ENCODE data around the gene TM9SF2. TPM values are rescaled to one million over a fixed set of nuclear protein-coding genes. Genes with fewer than 3 reads are reported as not detected.

Gene TM9SF2
- total RNA-seq, 4 donors from 2014 or later: 185 to 207 (median 200) TPM

DNA sequence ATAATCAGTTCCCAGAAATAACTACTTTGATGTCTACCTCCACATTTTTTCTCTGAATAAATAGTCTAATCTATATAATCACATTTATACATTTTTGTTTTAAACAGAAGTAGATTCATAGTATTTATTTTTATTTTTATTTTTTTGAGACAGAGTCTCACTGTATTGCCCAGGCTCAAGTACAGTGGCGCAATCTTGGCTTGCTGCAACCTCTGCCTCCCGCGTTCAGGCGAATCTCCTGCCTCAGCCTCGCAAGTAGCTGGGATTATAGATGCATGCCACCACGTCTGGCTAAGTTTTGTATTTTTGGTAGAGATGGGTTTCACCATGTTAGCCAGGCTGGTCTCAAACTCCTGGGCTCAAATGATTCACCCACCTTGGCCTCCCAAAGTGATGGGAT, 16.7 kb downstream of the TM9SF2 start:
- Histone ChIP-seq H3K9me3 (no peaks in the 10 kb centered on the region), H3K36me3 (peaks cover 26 to 27% of the 10 kb centered on the region in 2 donors), H3K27ac (no peak overlapping the region), H3K4me1 (peaks cover 9 to 12% of the 10 kb centered on the region in 2 donors), H3K27me3 (no peaks in the 10 kb centered on the region), H3K4me3 (replicated peaks in 1 of 3) (no peak overlapping the region)
- intact Hi-C loops (cut with DNase I): no loop called here
- 97% methylated on average over 6 of the region's 6 CpGs for WGBS, 2 donors
- TF ChIP-seq POLR2A (IDR thresholded peaks at IDR 0.05): no peak
- TF ChIP-seq, protein P1, sequence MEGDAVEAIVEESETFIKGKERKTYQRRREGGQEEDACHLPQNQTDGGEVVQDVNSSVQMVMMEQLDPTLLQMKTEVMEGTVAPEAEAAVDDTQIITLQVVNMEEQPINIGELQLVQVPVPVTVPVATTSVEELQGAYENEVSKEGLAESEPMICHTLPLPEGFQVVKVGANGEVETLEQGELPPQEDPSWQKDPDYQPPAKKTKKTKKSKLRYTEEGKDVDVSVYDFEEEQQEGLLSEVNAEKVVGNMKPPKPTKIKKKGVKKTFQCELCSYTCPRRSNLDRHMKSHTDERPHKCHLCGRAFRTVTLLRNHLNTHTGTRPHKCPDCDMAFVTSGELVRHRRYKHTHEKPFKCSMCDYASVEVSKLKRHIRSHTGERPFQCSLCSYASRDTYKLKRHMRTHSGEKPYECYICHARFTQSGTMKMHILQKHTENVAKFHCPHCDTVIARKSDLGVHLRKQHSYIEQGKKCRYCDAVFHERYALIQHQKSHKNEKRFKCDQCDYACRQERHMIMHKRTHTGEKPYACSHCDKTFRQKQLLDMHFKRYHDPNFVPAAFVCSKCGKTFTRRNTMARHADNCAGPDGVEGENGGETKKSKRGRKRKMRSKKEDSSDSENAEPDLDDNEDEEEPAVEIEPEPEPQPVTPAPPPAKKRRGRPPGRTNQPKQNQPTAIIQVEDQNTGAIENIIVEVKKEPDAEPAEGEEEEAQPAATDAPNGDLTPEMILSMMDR (IDR thresholded peaks at IDR 0.05): no peak
- no peak for DNase-seq

DNA sequence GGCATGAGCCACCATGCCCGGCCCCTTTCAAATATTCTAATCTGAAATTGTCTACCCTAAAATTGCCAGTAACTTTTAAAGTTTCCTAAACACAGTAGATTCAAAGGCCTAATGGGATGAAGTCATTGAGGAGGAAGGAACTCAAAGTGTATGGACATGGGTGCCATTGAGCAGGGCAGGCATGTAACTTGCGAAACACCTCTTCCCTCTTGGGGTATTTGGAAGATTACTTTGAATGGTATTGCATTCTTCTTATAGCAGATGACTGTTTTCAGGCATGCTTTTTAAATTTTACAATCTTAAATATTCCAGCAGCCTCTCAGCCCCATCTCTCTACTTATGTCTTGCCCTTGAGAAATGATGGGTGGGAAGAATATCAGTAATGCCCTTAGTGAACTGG, 21.0 kb downstream of the TM9SF2 start:
- Histone ChIP-seq H3K4me3 (replicated peaks in 1 of 3) (no peak overlapping the region), H3K27ac (no peak overlapping the region), H3K9me3 (no peaks in the 10 kb centered on the region), H3K36me3 (peaks cover 26 to 27% of the 10 kb centered on the region in 2 donors), H3K27me3 (no peaks in the 10 kb centered on the region), H3K4me1 (no peaks in the 10 kb centered on the region)
- WGBS, 2 donors: 93 to 100% methylated on average over 2 of the region's 2 CpGs
- intact Hi-C loops (cut with DNase I): no loop called here
- TF ChIP-seq, protein P1 (IDR thresholded peaks at IDR 0.05): no peak
- no peak for TF ChIP-seq POLR2A (IDR thresholded peaks at IDR 0.05)
- DNase-seq: no peak

DNA sequence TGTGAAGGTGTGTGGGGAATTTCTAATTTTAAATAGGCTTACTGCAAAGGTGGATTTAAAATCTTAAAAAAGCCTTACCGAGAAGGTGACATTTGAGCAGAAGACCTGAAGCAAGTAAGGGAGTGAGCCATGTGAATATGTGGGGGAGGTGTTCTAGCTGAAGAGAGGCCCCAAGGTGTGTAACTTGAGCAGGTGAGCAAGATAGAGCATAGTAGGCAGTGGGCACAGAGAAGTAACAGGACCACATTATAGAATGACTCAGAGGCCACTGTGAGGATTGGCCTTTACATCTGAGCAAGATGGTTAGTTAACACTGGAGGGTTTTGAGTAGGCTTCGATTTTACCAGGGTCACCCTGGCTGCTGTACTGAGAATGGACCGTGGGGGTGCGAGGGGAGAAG, 22.6 kb downstream of the TM9SF2 start:
- TF ChIP-seq, protein P1 (IDR thresholded peaks at IDR 0.05): no peak
- no peak for TF ChIP-seq POLR2A (IDR thresholded peaks at IDR 0.05)
- WGBS, 2 donors: 95 to 96% methylated on average over 4 of the region's 4 CpGs

DNA sequence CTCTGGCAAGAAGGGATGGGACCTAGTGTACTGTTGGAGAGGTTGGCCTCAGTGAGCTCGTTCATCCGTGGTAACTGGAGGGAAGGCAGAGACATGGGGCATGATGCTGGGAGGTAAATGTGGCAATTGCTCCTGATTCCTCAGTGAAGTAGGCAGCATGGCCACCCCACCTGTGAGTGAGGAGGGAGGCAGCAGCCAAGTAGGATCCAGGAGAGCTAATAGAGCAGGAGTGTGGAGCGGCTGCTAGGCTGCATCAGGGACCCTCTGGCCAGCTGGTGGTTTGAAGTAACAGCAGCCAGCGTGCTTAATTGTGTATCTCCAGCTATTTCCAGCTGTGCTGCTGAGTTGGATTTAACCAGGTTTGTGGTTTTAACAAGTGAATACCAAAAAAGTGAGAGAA, 24.7 kb downstream of the TM9SF2 start:
- H3K27me3 ChIP-seq: no peaks in the 10 kb centered on the region
- intact Hi-C loops (cut with DNase I): no loop called here
- H3K9me3 ChIP-seq: no peaks in the 10 kb centered on the region
- H3K36me3 ChIP-seq: peaks cover 15 to 17% of the 10 kb centered on the region in 2 donors
- H3K4me1 ChIP-seq: no peaks in the 10 kb centered on the region
- WGBS, 2 donors: 85 to 94% methylated on average over 4 of the region's 4 CpGs
- DNase-seq: no peak
- TF ChIP-seq POLR2A (IDR thresholded peaks at IDR 0.05): no peak
- TF ChIP-seq, protein P1 (IDR thresholded peaks at IDR 0.05): no peak
- H3K4me3 ChIP-seq (replicated peaks in 1 of 3): no peak overlapping the region
- H3K27ac ChIP-seq: no peak overlapping the region

More for the DNA sequence above, 22.6 kb downstream of the TM9SF2 start:
- Histone ChIP-seq H3K27me3 (no peaks in the 10 kb centered on the region), H3K9me3 (no peaks in the 10 kb centered on the region), H3K4me1 (no peaks in the 10 kb centered on the region), H3K27ac (no peak overlapping the region), H3K36me3 (peaks cover 20 to 27% of the 10 kb centered on the region in 2 donors), H3K4me3 (replicated peaks in 1 of 3) (no peak overlapping the region)
- intact Hi-C loops (cut with DNase I): no loop called here
- DNase-seq: no peak

DNA sequence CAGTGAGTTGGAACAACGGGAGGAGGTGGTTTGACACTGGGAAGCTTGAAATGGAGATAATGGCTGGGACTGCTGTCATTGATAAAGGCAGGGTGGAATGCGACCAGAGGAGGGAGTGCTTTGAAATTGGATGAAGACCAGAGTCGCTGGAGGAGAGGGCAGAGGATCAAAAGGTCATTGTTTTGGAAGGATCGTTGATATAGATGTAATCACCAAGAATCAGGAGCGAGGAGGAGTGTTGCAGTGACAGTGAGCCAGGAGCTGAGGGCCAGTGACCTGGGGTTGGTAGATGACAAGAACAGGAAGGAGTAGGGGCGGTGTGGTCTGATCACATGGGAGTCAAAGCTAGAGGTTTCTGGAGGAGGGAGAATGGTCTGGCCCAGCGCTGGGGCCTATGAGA, 25.3 kb downstream of the TM9SF2 start:
- H3K4me1 ChIP-seq: no peaks in the 10 kb centered on the region
- WGBS, 2 donors: 81% methylated on average over 7 of the region's 7 CpGs
- no peak overlapping the region for H3K4me3 ChIP-seq (replicated peaks in 1 of 3)
- no peaks in the 10 kb centered on the region for H3K9me3 ChIP-seq
- DNase-seq: no peak
- intact Hi-C loops (cut with DNase I): no loop called here
- H3K36me3 ChIP-seq: peaks cover 10 to 12% of the 10 kb centered on the region in 2 donors
- H3K27ac ChIP-seq: no peak overlapping the region
- TF ChIP-seq, protein P1 (IDR thresholded peaks at IDR 0.05): no peak
- TF ChIP-seq POLR2A (IDR thresholded peaks at IDR 0.05): no peak
- H3K27me3 ChIP-seq: no peaks in the 10 kb centered on the region

Data from thyroid gland (tissue), 4 donors.